Measurements from ENCODE around the gene AXIN2. TPM values are rescaled to one million over a fixed set of nuclear protein-coding genes. Genes with fewer than 3 reads are reported as not detected.

The AXIN2 gene
- polyA plus RNA-seq, 1 donor, result 18.0 TPM

GRCh38 chr17:65583921-65584603 lies 22.6 kb upstream of the AXIN2 start:
- DNase-seq (ENCODE audit: low read depth), result no peak

- DNase-seq (ENCODE audit: low read depth), result no peak
Measured at GRCh38 chr17:65576939-65577338, 15.5 kb upstream of the AXIN2 start.

- no peak for DNase-seq (ENCODE audit: low read depth)
Measured at GRCh38 chr17:65573282-65573602, 11.8 kb upstream of the AXIN2 start.

GRCh38 chr17:65572581-65573281 lies 11.3 kb upstream of the AXIN2 start:
- DNase-seq (ENCODE audit: low read depth), result no peak

GRCh38 chr17:65572186-65572580 lies 10.7 kb upstream of the AXIN2 start:
- no peak for DNase-seq (ENCODE audit: low read depth)

GRCh38 chr17:65568918-65569317 lies 7.5 kb upstream of the AXIN2 start:
- no peak for DNase-seq (ENCODE audit: low read depth)

- DNase-seq (ENCODE audit: low read depth), result no peak
Measured at GRCh38 chr17:65567566-65567965, 6.1 kb upstream of the AXIN2 start.

- DNase-seq (ENCODE audit: low read depth), result no peak
Measured at GRCh38 chr17:65565559-65565958, 4.1 kb upstream of the AXIN2 start.

GRCh38 chr17:65564793-65565192 lies 3.3 kb upstream of the AXIN2 start:
- no peak for DNase-seq (ENCODE audit: low read depth)

- DNase-seq (ENCODE audit: low read depth), result no peak
Measured at GRCh38 chr17:65562206-65562531, 721 bp upstream of the AXIN2 start.

- peak; percentile 62 for DNase-seq (ENCODE audit: low read depth)
Measured at GRCh38 chr17:65560628-65561451, 608 bp downstream of the AXIN2 start.

- DNase-seq (ENCODE audit: low read depth), result no peak
Measured at GRCh38 chr17:65559804-65560627, 1.4 kb downstream of the AXIN2 start.

GRCh38 chr17:65559461-65559803 lies 2.0 kb downstream of the AXIN2 start:
- no peak for DNase-seq (ENCODE audit: low read depth)

- DNase-seq (ENCODE audit: low read depth), result no peak
Measured at GRCh38 chr17:65558683-65559460, 2.6 kb downstream of the AXIN2 start.

- no peak for DNase-seq (ENCODE audit: low read depth)
Measured at GRCh38 chr17:65558311-65558682, 3.2 kb downstream of the AXIN2 start.

- DNase-seq (ENCODE audit: low read depth), result no peak
Measured at GRCh38 chr17:65557349-65558310, 3.8 kb downstream of the AXIN2 start.

- no peak for DNase-seq (ENCODE audit: low read depth)
Measured at GRCh38 chr17:65556910-65557348, 4.5 kb downstream of the AXIN2 start.

- DNase-seq (ENCODE audit: low read depth), result no peak
Measured at GRCh38 chr17:65556014-65556909, 5.2 kb downstream of the AXIN2 start.
